ENCODE measurements around the gene ROM1.
A peak's percentile ranks its signal among the peaks of the same experiment; 100 is the strongest.
"Not testable (repeated sequence)": the region's sequence is repeated elsewhere in the genome, so short reads cannot be mapped to it uniquely, and the experiment has no call there.

The ROM1 gene, protein sequence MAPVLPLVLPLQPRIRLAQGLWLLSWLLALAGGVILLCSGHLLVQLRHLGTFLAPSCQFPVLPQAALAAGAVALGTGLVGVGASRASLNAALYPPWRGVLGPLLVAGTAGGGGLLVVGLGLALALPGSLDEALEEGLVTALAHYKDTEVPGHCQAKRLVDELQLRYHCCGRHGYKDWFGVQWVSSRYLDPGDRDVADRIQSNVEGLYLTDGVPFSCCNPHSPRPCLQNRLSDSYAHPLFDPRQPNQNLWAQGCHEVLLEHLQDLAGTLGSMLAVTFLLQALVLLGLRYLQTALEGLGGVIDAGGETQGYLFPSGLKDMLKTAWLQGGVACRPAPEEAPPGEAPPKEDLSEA

DNA sequence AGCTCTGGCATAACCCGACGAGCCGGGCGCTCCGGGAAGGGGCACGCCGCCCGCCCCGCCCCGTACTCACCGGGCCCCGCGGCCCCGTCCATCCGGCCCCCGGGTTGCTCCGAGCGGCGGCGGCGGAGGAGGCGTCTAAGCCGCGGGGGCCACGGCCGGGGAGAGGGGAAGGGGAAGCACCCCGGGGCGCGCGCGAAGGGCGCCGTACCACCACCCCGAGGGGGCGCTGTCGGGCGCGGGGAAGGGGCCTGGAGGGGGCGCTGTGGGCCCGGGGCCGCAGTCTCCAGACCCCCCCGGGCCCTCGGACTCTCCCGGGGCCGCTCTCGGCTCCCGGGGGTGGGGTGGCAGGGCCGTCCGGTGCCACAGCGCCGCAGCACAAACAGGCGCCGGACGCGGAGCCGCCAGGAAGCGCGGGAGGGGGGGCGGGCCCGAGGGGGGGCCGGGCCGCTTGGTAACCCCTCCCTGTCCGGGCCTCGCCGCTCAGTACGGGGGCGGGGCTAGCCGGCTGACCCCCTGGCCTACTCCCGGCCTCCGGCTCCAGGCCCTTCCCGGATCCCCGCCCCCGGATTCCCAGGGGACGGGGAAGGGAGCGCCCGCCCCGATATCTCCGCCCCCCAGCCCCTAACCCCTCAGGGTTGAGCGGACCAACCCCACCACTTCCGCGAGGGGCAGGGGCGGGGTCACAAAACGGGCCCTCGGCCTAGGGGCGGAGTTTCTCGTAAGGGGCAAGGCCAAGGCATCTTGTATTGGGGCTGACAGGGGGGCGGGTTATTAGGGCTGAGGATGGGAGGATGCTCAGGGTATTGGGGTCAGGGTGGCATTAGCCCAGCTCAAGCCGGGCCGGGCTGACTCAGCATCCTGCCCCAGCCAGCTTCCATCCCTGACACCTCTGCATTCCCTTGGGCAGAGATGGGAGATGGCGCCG, at the start of gene ROM1, which contains the start of gene EML3:
Gene ROM1 (plus strand): TSS at position 892 of the 925 bp plus-strand sequence. CDS start 25 bp downstream, at position 917.
Gene EML3 (minus strand): TSS at position 410 of the 925 bp plus-strand sequence. CDS start 318 bp downstream, at position 92.
- peak; percentile 83 for DNase-seq (ENCODE audit: low read depth)

DNA sequence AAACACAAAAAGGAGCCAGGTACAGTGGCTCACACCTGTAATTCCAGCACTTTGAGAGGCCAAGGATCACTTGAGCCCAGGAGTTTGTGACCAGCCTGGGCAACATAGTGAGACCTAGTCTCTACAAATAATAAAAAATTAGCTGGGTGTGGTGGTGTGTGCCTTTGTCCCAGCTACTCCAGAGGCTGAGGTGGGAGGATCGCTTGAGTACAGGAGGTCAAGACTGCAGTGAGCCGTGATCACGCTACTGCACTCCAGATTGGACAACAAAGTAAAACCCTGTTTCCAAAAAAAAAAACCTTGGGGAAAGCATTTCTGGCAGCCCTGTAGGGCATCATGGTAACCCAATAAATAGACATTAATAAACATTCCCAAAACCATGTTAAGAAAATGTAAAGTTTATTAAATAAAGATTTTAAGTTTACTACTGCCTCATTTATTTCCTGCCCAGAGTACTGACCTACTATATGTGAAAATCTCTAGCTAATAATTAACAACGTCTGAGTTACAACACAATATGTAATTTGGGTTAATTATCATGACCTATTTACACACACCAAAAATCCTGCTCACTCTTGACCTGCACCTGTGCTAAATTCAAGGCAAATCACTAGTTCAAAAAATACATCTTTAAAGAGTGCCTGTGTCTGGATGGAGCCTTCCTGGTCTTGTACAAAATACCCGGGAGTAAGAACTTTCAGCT, 47.8 kb upstream of the ROM1 start:
- DNase-seq (ENCODE audit: low read depth) = no peak

DNA sequence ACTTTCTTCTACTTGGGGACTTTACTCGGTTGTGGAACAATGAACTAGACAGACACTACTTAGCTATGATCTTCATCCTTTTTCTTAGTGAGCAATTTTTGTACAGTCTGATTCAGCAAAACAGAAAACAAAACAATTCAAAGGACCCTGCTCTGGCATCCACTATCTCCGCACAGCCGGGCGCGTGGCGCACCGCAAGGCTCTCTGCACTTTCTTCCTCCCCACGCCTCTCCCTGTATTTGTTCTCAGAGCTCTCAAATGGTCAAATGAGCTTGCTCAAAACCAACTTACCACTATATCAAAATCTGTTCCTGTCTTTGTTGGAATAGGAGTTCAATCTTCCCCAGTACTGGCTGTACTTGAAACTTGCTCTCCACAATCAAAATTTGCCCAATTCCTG, 46.8 kb upstream of the ROM1 start:
- no peak for DNase-seq (ENCODE audit: low read depth)

DNA sequence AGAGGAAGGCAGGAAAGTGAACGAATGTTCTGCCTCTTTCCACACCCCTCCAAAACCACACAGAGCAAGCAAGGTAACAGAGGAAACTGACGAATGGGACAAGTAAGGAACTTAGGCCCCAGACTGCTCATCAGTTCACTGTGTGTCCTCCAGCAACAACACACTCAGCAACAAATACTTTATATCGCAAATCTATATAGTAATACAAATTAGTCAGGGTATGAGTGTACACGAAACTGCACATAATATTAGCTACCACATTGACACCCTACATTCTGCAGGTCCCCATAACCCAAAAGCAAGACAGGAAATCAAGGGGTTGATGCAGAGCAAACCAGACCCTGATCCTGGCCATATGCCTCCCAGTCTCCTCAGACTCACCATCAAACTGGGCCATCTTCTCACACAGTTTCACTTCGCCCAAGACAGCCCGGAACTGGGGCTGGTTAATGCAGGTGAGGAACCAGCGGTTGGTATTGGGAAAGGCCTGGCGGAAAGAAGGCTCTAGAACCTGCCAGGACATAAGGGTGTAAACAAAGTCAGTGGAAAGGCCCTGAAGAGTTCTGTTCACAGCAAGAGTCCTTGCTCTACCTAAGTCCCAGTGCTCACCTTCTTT, 45.9 kb upstream of the ROM1 start:
- DNase-seq (ENCODE audit: low read depth) = no peak

DNA sequence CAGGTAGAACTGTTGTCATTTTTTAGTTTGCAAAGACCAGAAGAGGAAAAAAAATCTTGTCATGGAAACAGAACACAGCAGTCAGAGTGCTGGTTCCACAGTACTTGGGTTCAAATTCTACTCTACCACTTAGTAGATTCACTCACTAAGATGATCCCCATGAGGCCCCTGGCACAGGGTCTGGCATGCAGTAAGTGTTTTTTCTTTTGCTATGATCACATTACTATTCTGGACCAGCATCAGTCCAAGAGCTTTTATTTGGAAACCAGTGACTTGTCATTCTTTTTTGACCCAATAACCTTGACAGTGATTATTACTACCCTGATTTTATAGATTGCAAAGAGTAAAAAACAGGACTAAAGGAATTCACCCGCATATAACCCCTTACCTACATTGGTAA, 43.4 kb upstream of the ROM1 start:
- no peak for DNase-seq (ENCODE audit: low read depth)

DNA sequence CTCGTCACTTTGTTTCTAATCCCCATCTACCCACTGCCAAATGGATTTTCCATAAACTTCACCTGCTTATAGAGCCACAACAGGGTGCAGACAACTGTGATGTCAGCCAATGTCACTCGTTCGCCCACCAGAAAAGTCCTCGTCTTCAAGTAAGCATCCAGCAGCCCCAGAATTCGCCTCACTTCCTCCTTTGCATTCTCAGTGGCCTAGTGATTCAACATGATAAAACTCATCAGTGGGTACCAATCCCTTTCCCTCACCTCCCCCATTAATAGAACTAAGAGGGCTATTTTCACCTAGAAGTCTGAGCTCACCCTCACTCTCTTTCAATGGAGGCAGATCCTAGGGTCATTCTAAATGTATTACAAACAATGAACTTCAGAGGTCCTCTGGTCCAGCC, 42.2 kb upstream of the ROM1 start:
- DNase-seq (ENCODE audit: low read depth) = not testable (repeated sequence)

DNA sequence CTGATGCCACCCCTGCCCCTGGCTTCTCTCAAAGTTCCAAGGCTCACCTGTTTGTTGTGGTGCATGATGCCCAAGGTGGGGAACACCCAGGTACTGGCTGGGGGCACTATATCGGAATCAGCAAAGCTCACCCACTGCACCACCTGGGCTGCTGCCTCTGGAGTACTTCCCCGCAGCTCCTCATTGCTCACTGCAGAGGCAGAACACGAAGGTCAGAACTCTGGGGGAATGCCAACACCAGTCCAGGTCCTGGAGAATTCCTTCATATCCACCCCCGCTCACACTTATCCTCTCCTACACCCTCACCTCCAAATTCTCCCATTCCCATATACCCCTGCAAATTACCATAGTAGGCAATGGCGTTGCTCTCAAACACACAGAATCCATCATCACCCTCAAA, 41.6 kb upstream of the ROM1 start:
- not testable (repeated sequence) for DNase-seq (ENCODE audit: low read depth)

DNA sequence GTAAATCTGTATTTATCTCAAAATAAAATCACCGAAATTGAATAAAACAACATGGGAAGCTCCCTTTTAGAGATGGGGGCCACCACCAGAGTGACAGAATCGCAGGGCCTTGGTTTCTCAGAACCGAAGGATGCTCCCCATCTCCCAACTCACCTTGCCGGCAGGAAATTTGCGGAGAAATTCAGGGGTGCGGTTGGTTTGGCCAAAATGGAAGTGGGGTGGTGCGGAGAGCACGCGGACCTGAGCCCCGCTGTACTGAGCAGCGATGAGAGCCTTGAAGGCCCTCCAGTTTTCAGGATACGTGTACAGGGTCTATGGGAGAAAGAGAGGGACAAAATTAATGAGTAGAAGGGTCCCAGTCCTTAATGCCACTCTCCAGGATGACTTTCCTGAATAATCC, 40.6 kb upstream of the ROM1 start:
- no peak for DNase-seq (ENCODE audit: low read depth)

DNA sequence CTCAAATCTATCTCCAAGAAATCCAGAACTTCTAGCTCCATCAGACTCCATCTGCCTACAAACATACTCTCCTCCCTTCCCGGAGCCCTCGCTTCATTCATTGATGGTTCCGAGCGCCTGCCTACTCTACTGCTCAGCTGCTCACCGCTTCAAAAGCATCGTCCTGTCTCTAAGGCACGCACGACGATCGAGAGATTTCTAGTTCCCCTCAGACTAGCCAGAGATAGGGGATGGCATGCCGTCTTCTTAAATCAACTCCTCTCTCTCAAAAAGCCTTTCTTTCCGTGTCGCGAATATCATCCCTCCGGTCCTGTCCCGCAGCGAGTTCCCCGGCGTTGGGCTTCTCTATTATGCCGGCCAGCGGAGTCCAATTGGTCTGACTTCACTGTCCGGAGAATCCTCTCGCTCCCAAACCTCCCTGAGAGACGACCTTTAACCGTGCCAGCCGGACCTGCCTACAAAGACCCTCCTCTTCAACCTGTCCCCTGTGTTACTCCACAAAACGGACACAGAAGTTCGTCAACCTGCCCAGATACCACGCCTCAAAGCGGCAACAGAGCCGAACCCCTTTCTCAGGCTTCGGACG, 40.0 kb upstream of the ROM1 start:
- no peak for DNase-seq (ENCODE audit: low read depth)

DNA sequence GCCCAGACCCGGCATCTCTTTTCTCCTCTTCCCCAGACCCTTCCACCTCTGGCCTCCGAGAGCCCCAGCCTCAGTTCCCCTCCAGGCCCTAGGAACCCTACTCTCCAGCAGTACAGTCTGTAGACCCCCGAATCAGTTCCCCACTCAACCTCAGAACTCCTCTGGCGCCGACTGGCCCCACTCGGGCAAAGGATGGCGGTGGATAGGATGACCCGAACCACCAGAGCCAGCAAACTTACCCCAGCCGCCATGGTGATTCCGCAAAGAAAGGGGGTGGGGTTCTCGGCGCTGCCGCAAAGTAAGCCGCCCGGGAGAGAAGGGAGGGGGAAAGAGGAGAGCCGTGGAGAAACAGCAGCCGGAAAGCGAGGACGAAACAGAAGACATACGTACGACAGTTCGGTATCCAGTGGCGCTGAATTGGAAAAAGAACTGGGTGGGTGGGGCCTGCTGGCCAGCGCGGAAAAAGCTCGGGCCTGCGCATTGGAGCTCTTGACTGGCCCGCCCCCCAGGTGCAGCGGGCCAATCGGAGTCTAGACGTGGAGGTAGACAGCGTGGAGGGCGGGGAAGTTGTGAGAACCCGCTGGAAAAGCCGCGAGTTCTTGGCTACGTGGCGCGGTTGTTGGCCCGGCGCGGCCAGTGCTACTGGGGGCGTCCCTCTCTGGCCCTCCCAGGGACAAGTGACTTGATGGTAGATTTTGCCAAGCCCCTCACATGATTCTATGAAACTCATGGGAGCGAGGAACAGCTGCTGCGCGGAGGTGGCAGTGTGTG, 39.3 kb upstream of the ROM1 start, which contains the start of gene EEF1G:
Gene EEF1G (minus strand): TSS at position 300 of the 771 bp plus-strand sequence. CDS start 49 bp downstream, at position 251.
- peak; percentile 97 for DNase-seq (ENCODE audit: low read depth)

DNA sequence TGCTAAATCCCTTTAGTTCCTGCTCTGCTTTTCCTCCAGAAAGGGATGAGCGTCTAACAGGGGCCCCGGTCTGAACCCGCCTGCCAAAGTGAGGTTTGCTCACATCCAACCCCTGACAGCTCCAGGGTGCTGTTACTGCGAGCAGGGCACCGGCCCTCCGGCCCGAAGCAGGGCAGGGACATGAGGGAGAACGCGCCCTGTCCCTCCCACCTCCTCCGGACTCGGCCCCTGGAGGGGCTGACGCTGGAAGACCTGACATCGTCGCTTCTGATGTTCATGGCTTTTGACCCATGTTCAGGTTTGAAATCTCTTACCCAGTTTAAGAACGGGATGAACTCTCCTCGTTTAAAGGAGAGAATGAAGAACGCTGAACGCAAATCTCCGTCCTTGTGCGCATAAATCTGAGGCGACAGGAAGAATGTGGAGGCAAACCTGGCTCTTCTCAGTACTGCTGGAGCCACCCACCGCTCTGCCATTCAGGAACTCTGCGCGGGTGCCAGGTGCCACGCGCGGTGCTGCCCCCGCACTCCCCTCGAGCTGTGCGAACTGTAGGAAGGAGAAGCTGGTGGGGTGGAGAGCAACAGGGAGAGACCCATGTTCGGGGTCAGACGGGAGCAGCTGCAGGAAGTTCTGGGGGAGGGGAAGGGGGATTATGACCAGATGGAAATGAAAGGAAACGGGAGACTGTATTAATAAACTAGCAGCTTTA, 38.5 kb upstream of the ROM1 start:
- DNase-seq (ENCODE audit: low read depth) = no peak

DNA sequence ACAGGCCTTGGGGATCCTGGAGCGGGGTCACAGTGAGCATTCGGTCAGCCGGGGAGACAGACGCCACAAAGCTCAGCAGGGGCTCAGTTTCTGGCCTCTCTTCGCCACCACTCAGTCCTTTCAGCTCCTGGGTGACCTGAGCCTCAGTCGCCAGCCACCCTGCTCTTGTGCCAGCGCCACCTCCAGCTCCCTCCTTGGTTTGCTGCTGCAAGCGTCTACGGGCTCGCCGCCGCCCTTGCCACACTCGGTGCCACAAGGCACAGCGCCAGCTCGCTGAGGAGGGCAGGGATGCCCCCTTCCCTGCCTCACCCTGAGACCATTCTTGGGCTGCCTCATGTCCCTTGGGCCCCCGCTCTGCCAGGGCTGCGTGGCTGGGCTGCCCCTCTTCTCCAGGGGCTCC, 37.9 kb upstream of the ROM1 start:
- no peak for DNase-seq (ENCODE audit: low read depth)

DNA sequence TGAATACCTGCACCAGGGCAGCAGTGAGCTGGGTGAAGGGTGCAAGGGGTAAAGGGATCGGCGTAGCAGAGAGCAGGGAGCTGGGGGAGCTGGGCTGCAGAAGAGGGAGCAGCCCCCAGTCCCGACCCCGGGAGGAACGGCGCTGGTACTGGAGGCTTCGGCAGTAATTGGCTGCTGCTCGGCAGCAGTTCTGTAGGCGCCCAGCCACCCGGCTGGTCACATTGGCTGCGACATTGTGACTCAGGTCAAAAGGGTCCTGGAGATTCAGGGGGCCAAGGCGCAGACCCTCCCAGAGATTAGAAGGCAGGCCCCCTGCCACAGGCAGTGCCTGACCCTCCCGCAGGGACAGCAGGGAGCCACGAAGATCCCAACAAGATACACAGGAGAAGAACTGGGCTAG, 37.2 kb upstream of the ROM1 start:
- no peak for DNase-seq (ENCODE audit: low read depth)

DNA sequence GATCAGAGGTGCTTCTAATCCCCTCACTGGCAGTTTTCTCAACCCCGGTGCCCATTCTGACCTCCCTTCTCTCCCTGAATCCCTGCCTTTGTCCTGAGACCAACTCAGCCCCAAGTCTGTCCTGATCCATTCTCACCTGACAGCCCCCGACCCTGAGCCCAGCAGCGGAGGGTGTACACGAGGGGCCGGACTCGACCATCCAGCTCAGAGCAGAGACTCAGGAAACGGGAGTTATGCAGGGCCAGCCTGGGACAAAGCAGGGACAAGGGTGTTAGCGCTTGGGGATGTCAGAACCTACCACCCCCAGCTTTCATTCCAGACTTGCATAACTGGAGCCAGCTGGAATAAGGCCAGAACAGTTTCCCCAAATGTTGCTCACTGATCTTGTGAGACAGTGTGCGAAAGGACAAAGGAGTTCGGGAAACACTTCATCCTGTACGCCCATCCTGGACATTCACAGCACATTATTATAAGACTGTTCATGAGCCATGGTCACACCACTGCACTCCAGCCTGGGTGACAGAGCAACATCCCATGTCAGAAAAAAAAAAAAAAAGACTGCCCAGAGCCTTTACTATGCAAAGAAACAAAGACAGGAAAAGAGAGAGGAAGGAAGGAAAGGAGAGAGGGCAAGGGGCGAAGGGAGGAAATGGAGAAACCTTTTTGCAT, 35.9 kb upstream of the ROM1 start:
- DNase-seq (ENCODE audit: low read depth) = no peak

DNA sequence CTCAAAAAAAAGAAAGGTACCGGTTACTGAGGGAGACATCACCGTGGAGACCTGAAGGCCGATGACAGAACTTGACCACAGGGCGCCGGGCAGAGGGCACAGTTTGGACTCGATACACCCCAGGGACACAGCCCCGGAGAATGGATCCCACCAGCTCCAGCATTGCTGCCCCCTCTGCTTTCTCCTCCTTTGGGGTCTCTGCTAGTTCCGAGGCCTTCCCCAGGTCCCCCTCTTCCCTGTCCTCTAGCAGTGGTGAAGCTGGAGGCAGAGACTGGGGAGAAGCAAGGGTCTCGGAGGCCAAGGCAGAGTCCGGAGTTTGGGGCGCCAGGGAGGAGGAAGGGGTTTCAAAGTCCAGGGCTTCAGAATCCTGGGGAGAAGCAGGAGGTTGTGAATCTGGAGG, 34.5 kb upstream of the ROM1 start:
- DNase-seq (ENCODE audit: low read depth) = no peak

DNA sequence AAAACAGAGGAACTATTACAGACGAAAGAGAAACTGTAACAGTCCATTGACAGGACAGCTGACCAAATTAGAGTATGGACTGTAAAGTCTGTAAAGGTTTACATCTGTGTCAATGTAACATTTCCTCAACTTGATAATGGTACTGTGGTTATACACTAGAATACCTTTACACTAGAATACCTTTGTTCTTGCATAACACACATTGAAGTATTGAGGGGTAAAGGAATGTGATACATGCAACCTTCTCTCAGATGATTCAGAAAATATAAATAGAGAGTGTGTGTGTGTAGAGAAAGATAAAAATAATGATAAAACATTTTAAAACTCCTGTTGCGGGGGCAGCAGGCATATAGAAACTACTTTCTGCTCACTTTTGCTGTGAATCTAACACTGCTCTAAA, 33.8 kb upstream of the ROM1 start:
- DNase-seq (ENCODE audit: low read depth) = no peak

DNA sequence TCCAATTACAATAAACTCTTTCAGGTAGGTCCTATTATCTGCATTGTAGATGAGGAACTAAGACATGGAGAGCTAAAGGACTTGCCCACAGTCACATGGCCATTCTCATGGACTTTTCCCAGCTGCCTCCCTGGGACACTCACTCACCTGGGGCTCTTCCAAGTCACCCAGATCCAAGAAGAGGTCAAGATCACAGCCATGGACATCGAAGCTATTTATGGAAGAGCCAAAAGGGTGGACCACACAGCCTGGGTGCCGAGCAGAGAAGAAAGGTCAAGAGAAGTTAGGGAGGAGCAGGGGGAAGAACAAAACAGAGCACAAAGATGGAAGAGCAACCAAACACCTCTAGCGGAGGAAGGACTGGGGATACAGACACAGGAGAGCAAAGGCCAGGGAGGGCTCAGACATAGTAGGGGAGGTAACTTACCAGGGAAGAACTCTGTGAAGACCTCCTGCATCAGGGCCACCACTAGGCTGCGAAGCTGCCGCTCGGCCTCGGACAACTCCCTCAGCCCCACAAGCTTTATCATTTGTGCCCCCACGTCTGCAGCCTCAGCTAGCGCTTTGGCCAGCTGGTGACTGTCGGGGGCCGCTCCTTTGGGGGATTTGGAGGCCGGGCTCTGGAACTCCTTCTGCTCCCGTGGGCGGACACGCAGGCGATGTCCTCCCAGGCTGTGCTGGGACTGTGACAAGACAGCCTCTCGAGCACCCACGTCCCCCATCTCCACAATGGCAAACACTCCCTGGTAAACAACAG, 31.9 kb upstream of the ROM1 start:
- DNase-seq (ENCODE audit: low read depth) = no peak

DNA sequence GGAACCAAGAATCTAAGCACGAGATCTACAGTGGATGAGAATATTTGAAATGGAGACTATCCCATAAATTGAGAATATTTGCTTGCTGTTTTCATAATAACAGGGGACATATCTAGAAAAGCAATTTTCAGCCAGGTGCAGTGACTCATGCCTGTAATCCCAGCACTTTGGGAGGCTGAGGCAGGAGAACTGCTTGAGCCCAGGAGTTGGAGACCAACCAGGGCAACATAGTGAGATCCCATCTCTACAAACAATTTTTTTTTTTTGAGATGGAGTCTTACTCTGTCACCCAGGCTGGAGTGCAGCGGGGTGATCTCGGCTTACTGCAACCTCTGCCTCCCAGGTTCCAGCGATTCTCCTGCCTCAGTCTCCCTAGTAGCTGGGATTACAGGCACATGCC, 31.3 kb upstream of the ROM1 start:
- not testable (repeated sequence) for DNase-seq (ENCODE audit: low read depth)

DNA sequence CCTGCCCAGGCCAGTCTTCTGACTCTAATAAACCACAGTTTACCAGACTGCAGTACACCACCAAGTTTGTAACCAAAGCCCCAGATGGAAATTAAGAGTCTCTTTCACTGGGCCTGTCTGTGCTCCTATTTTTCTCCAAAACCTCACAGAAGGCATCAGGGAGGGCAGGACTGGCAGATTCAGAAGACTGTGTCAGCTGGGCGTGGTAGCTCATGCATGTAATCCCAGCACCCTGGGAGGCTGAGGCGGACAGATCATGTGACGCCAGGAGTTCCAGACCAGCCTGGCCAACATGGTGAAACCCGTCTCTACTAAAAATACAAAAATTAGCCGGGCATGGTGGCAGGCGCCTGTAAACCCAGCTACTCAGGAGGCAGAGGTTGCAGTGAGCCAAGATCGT, 27.7 kb upstream of the ROM1 start:
- DNase-seq (ENCODE audit: low read depth) = not testable (repeated sequence)
